HG02798 (cell line): ENCODE measurements around the gene ABHD6.
"Not testable (repeated sequence)": the region's sequence is repeated elsewhere in the genome, so short reads cannot be mapped to it uniquely, and the experiment has no call there.

Experiments
- ATAC-seq: cut with Tn5 transposase; IDR thresholded peaks from one replicate; pipeline ENCODE4 v1.9.1; 2021; ENCODE audit warnings: mild to moderate bottlenecking; ENCODE audit not compliant: unreplicated experiment, poor library complexity

The ABHD6 gene

GRCh38 chr3:58271901-58272501 is 34.4 kb downstream of the ABHD6 start:
- no peak for ATAC-seq

DNA sequence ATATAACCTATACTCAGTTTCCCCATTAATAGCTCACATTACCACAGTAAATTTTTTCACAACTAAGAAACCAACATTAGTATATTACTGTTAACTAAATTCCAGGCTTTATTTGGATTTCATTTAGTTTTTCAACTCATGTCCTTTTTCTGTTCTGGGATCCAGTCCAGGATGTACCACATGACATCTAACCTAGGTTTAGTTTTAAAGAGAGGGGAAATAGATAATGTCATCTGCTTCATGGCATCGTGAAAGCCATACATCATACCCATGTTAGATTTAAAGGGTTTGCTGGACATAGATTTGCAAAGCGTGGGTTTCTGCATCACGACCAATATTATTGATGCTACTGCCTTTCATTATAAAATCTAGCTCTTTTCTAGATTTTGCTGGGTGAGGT is 35.3 kb downstream of the ABHD6 start:
- ATAC-seq, result no peak

- ATAC-seq, result not testable (repeated sequence)
Observed at GRCh38 chr3:58273362-58273761, 35.8 kb downstream of the ABHD6 start.

- no peak for ATAC-seq
Observed at GRCh38 chr3:58274027-58274614, 36.5 kb downstream of the ABHD6 start.

GRCh38 chr3:58281069-58281468 is 43.5 kb downstream of the ABHD6 start:
- no peak for ATAC-seq

- ATAC-seq, result no peak
Observed at GRCh38 chr3:58285334-58285733, 47.7 kb downstream of the ABHD6 start.

- no peak for ATAC-seq
Observed at GRCh38 chr3:58287354-58287753, 49.8 kb downstream of the ABHD6 start.

GRCh38 chr3:58288011-58288728 is 50.6 kb downstream of the ABHD6 start:
- no peak for ATAC-seq

GRCh38 chr3:58288964-58289613 is 51.5 kb downstream of the ABHD6 start:
- not testable (repeated sequence) for ATAC-seq

GRCh38 chr3:58290446-58290845 is 52.9 kb downstream of the ABHD6 start:
- ATAC-seq, result not testable (repeated sequence)

GRCh38 chr3:58291671-58292338 is 54.2 kb downstream of the ABHD6 start:
- no peak for ATAC-seq

DNA sequence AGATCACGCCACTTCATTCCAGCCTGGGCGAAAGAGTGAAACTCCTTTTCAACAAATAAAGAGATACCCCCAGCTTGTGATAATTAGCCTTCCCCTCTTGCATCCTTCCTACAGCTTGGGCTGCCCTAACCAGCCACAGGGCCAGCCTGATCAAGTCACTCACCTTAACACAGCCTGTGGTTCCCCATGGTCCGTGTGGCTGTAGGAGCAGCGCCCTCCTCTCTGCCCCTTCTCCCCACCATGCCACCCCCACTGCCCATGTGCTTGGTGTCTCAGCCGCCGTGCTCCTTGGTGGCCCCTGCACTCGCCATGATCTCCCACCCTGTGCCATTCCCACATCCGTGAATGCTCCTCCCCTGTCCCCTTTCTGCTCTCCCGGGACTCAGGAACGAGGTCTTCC is 55.3 kb downstream of the ABHD6 start:
- ATAC-seq, result no peak

- no peak for ATAC-seq
Observed at GRCh38 chr3:58293516-58293915, 55.9 kb downstream of the ABHD6 start.

GRCh38 chr3:58296269-58296668 is 58.7 kb downstream of the ABHD6 start:
- ATAC-seq, result no peak

DNA sequence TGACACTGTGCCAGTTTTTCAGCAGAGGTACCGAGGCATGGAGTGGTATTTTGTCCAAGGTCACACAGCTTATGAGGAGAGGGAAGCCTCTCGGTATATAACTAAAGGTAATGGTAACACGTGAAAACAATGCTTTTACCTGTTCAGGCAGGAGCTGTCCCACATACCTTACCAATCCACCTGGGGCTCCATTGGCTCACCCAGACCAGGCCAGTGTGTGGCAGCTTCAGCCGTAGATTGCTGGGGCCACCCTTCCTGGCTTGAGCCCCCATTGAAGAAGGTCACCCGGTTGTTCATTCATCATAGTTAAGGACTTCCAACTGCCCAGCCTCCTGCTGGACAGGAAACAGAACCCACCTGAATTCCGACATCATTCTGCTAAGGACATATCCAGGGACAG is 59.3 kb downstream of the ABHD6 start:
- ATAC-seq, result no peak

DNA sequence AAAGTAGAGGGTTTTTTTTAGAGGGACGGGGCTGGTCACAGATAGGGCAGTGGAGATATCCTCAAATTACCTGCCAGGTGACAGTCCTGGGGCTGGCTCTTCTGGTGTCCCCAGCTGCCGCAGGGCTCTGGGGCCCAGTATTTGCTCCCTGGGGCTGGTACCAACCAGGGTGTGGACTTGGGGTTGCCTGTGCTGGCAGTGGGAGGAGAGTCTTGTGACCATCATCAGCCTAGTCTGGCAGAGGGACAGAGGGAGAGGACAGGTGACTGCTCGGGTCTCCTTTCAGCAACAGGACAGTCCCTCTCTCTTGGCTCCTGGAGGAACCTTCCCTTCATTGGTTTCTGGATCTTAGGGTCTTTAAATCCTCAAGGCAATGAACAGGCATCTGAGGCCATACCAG is 60.6 kb downstream of the ABHD6 start:
- ATAC-seq, result no peak

DNA sequence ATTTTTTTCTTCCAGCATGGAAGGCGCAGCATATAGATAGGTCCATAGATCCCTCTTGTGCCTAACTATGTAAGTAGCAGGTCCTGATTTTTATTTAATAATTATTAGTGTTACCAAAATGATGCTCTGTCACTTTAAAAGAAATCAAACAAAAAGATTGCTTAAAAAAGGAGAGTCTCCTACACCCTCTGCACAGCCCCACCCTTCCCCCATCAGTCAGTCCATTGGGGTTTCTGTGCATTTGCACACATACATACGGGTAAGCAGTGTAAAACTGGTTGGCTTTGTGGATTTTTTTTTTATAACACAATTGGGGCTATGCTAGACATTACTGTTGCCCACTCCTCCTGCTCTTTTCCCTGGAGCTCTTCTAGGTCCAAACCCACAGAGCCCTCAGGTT is 61.5 kb downstream of the ABHD6 start:
- no peak for ATAC-seq

DNA sequence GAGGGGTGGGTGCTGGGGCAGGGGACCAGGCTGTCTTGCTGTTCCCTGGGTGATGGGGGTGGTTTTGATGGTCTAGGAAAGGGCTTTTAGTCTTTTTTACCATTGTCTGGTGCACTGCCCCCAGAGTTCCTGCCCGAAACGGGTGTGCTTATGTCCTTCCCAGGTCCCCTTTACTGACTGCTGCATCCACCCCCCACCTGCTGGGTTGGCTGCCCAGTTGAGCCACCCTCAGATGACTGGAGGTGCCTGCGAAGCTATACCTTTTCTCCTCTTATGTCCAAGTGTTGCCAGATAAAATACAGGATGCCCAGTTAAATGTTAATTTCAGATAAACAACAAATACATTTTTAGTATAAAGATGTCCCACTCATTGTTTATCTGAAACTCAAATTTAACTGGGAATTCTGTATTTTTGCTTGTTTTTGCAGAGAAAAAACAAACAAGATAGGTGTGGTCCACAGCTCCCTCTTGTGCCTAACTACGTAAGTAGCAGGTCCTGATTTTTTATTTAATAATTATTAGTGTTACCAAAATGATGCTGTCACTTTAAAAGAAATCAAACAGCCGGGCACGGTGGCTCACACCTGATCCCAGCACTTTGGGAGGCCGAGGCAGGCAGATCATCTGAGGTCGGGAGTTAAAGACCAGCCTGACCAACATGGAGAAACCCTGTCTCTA is 62.4 kb downstream of the ABHD6 start:
- ATAC-seq, result no peak

DNA sequence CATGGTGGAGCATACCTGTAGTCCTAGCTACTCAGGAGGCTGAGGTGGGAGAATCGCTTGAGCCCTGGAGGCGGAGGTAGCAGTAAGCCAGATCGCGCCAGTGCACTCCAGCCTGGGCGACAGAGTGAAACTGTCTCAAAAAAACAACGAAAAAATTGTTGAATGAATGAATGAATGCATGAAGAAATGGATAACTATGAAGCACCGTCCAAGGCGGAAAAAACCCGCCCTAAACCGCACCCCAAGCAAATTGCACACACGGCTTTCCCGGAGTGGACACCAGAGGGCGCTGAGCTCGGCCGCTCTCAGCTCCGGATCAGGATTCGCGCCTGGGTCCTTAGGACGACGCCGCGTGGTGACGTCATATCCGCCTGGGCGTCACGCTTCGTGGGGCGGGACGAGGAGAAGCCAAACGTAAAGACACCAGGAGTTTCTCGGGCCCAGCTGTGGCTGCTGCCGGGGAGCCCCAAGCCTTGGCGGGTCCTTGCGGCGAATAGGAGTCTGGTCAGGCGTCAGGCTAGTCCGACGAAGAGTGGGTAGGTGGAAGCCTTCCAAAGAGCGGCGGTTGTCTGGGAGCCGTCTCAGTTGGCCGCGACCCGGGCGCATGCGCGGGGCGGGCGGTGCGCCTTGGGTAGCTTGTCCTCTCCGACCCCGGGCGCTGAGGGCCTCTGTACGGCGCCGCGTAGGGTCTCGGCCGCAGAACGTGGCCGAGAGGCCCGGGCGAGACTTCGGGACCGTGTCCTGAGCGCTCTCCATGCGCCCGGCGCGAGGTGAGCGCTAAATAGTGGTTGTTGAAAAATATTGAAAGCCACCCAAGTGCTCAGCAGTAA is 68.5 kb downstream of the ABHD6 start, which contains the start of the genes HTD2 and RPP14:
Gene HTD2, plus strand, starts transcription at position 639 of the 830 bp plus-strand sequence. CDS start 11,094 bp downstream, outside the sequence.
Gene RPP14, plus strand, starts transcription at position 364 of the 830 bp plus-strand sequence. CDS start 4,085 bp downstream, outside the sequence.
- ATAC-seq, result peak; percentile 96
